ENCODE results near the gene KREMEN2.

The KREMEN2 gene

GRCh38 chr16:3008690-3009037 is 44.6 kb downstream of the KREMEN2 start:
- Histone ChIP-seq H3K4me3 (IDR thresholded peaks at IDR 0.05; ENCODE audit: insufficient read depth, low read depth, low read length) (no peak overlapping the region), H3K9ac (no peak overlapping the region), H3K36me3 (ENCODE audit: insufficient read depth) (no peaks in the 10 kb centered on the region), H4K20me1 (ENCODE audit: insufficient read depth) (no peaks in the 10 kb centered on the region), H3K27me3 (ENCODE audit: insufficient read depth, low read depth) (peaks cover 64% of the 10 kb centered on the region), H2AFZ (ENCODE audit: low read depth) (no peak overlapping the region), H3K4me2 (no peak overlapping the region; the same call in 1 of the 2 replicates), H3K27ac (no peak overlapping the region), H3K4me1 (ENCODE audit: low read depth, poor library complexity, severe bottlenecking) (peaks cover 51% of the 10 kb centered on the region), H3K79me2 (ENCODE audit: insufficient read depth, low read depth) (no peaks in the 10 kb centered on the region)
- TF ChIP-seq CTCF (conservative IDR thresholded peaks at IDR 0.05; ENCODE audit: low read depth, low read length): no peak

- Histone ChIP-seq H4K20me1 (ENCODE audit: insufficient read depth) (no peaks in the 10 kb centered on the region), H3K4me1 (ENCODE audit: low read depth, poor library complexity, severe bottlenecking) (peaks cover 50% of the 10 kb centered on the region), H3K79me2 (ENCODE audit: insufficient read depth, low read depth) (no peaks in the 10 kb centered on the region), H3K27ac (no peak overlapping the region), H3K4me2 (no peak overlapping the region), H3K4me3 (IDR thresholded peaks at IDR 0.05; ENCODE audit: insufficient read depth, low read depth, low read length) (no peak overlapping the region), H3K36me3 (ENCODE audit: insufficient read depth) (no peaks in the 10 kb centered on the region), H3K27me3 (ENCODE audit: insufficient read depth, low read depth) (peaks cover 71% of the 10 kb centered on the region), H3K9ac (no peak overlapping the region), H2AFZ (ENCODE audit: low read depth) (no peak overlapping the region)
- no peak for TF ChIP-seq CTCF (conservative IDR thresholded peaks at IDR 0.05; ENCODE audit: low read depth, low read length)
Measured at GRCh38 chr16:3009568-3010390, 45.7 kb downstream of the KREMEN2 start.

- H3K4me2 ChIP-seq: no peak overlapping the region
- no peak for TF ChIP-seq CTCF (conservative IDR thresholded peaks at IDR 0.05; ENCODE audit: low read depth, low read length)
- no peak overlapping the region for H3K27ac ChIP-seq
Measured at GRCh38 chr16:3010510-3010909, 46.4 kb downstream of the KREMEN2 start.

GRCh38 chr16:3012246-3012645 is 48.2 kb downstream of the KREMEN2 start:
- peaks cover 69% of the 10 kb centered on the region for H3K27me3 ChIP-seq (ENCODE audit: insufficient read depth, low read depth)

More at GRCh38 chr16:3010510-3010909, 46.4 kb downstream of the KREMEN2 start:
- Histone ChIP-seq H3K4me3 (IDR thresholded peaks at IDR 0.05; ENCODE audit: insufficient read depth, low read depth, low read length) (no peak overlapping the region), H3K79me2 (ENCODE audit: insufficient read depth, low read depth) (no peaks in the 10 kb centered on the region), H3K4me1 (ENCODE audit: low read depth, poor library complexity, severe bottlenecking) (peaks cover 47% of the 10 kb centered on the region), H3K9ac (no peak overlapping the region), H2AFZ (ENCODE audit: low read depth) (no peak overlapping the region), H3K27me3 (ENCODE audit: insufficient read depth, low read depth) (peaks cover 69% of the 10 kb centered on the region), H4K20me1 (ENCODE audit: insufficient read depth) (no peaks in the 10 kb centered on the region), H3K36me3 (ENCODE audit: insufficient read depth) (no peaks in the 10 kb centered on the region)

More at GRCh38 chr16:3012246-3012645, 48.2 kb downstream of the KREMEN2 start:
- Histone ChIP-seq H3K4me3 (IDR thresholded peaks at IDR 0.05; ENCODE audit: insufficient read depth, low read depth, low read length) (no peak overlapping the region), H3K36me3 (ENCODE audit: insufficient read depth) (no peaks in the 10 kb centered on the region), H2AFZ (ENCODE audit: low read depth) (peak overlapping the region; percentile 53; the same call in 1 of the 2 replicates), H4K20me1 (ENCODE audit: insufficient read depth) (no peaks in the 10 kb centered on the region), H3K79me2 (ENCODE audit: insufficient read depth, low read depth) (no peaks in the 10 kb centered on the region), H3K4me2 (peak overlapping the region; percentile 62; the same call in 1 of the 2 replicates), H3K27ac (no peak overlapping the region), H3K4me1 (ENCODE audit: low read depth, poor library complexity, severe bottlenecking) (peaks cover 31% of the 10 kb centered on the region), H3K9ac (no peak overlapping the region)
- TF ChIP-seq CTCF (conservative IDR thresholded peaks at IDR 0.05; ENCODE audit: low read depth, low read length): no peak
